ENCODE data around the gene TRIM40.

Gene TRIM40

GRCh38 chr6:30154061-30154460, 18.1 kb downstream of the TRIM40 start:
- Histone ChIP-seq H3K36me3 (replicated peaks; ENCODE audit: insufficient read depth, low read length) (no peaks in the 10 kb centered on the region), H3K79me2 (ENCODE audit: low read length) (no peaks in the 10 kb centered on the region), H3K27ac (ENCODE audit: low read length) (no peak overlapping the region), H3K27me3 (replicated peaks; ENCODE audit: insufficient read depth, low read length) (0 out of 2 replicates have a peak, but pooled peaks cover 12% of the 10 kb centered on the region), H3K9me2 (replicated peaks; ENCODE audit: insufficient read depth, low read length) (no peaks in the 10 kb centered on the region), H4K20me1 (ENCODE audit: insufficient read depth, low read length) (no peaks in the 10 kb centered on the region), H3K4me1 (ENCODE audit: low read length) (peaks cover 5% of the 10 kb centered on the region; the same call in 1 of the 2 replicates), H3F3A (ENCODE audit: insufficient read depth, low read length) (peaks cover 4% of the 10 kb centered on the region; the same call in 1 of the 2 replicates), H3K4me3 (ENCODE audit: low read length) (no peak overlapping the region), H3K4me2 (ENCODE audit: low read depth, low read length) (no peak overlapping the region), H3K9me3 (replicated peaks; ENCODE audit: insufficient read depth, low read length) (no peaks in the 10 kb centered on the region), H3K9ac (ENCODE audit: low read length) (no peak overlapping the region), H2AFZ (ENCODE audit: low read length) (no peak overlapping the region)
- no peak for DNase-seq
- TF ChIP-seq EZH2 (optimal IDR thresholded peaks at IDR 0.05; ENCODE audit: low read depth, low read length), result no peak
- TF ChIP-seq EZH2phosphoT487 (IDR thresholded peaks at IDR 0.05; ENCODE audit: low read length), result no peak
- no peak for TF ChIP-seq CTCF (IDR thresholded peaks at IDR 0.05; ENCODE audit: low read length)

GRCh38 chr6:30154709-30155519, 19.0 kb downstream of the TRIM40 start:
- H3K27ac ChIP-seq (ENCODE audit: low read length), result no peak overlapping the region
- H3K4me2 ChIP-seq (ENCODE audit: low read depth, low read length), result no peak overlapping the region

GRCh38 chr6:30155520-30156261, 19.8 kb downstream of the TRIM40 start:
- TF ChIP-seq EZH2 (optimal IDR thresholded peaks at IDR 0.05; ENCODE audit: low read depth, low read length) (no peak), CTCF (IDR thresholded peaks at IDR 0.05; ENCODE audit: low read length) (no peak), EZH2phosphoT487 (IDR thresholded peaks at IDR 0.05; ENCODE audit: low read length) (no peak)
- Histone ChIP-seq H3K79me2 (ENCODE audit: low read length) (no peaks in the 10 kb centered on the region), H3K4me1 (ENCODE audit: low read length) (peaks cover 5% of the 10 kb centered on the region; the same call in 1 of the 2 replicates), H3K9ac (ENCODE audit: low read length) (no peak overlapping the region), H3F3A (ENCODE audit: insufficient read depth, low read length) (peaks cover 4% of the 10 kb centered on the region; the same call in 1 of the 2 replicates), H4K20me1 (ENCODE audit: insufficient read depth, low read length) (no peaks in the 10 kb centered on the region), H3K27me3 (replicated peaks; ENCODE audit: insufficient read depth, low read length) (0 out of 2 replicates have a peak, but pooled peaks cover 12% of the 10 kb centered on the region), H2AFZ (ENCODE audit: low read length) (no peak overlapping the region), H3K9me3 (replicated peaks; ENCODE audit: insufficient read depth, low read length) (no peaks in the 10 kb centered on the region), H3K9me2 (replicated peaks; ENCODE audit: insufficient read depth, low read length) (no peaks in the 10 kb centered on the region), H3K27ac (ENCODE audit: low read length) (no peak overlapping the region), H3K36me3 (replicated peaks; ENCODE audit: insufficient read depth, low read length) (no peaks in the 10 kb centered on the region), H3K4me2 (ENCODE audit: low read depth, low read length) (no peak overlapping the region), H3K4me3 (ENCODE audit: low read length) (no peak overlapping the region)
- DNase-seq, result no peak

More at GRCh38 chr6:30154709-30155519, 19.0 kb downstream of the TRIM40 start:
- Histone ChIP-seq H4K20me1 (ENCODE audit: insufficient read depth, low read length) (no peaks in the 10 kb centered on the region), H3K4me1 (ENCODE audit: low read length) (peaks cover 5% of the 10 kb centered on the region; the same call in 1 of the 2 replicates), H3K9ac (ENCODE audit: low read length) (no peak overlapping the region), H3K27me3 (replicated peaks; ENCODE audit: insufficient read depth, low read length) (0 out of 2 replicates have a peak, but pooled peaks cover 12% of the 10 kb centered on the region), H2AFZ (ENCODE audit: low read length) (no peak overlapping the region), H3F3A (ENCODE audit: insufficient read depth, low read length) (peaks cover 4% of the 10 kb centered on the region; the same call in 1 of the 2 replicates), H3K4me3 (ENCODE audit: low read length) (no peak overlapping the region), H3K9me3 (replicated peaks; ENCODE audit: insufficient read depth, low read length) (no peaks in the 10 kb centered on the region), H3K9me2 (replicated peaks; ENCODE audit: insufficient read depth, low read length) (no peaks in the 10 kb centered on the region), H3K36me3 (replicated peaks; ENCODE audit: insufficient read depth, low read length) (no peaks in the 10 kb centered on the region), H3K79me2 (ENCODE audit: low read length) (no peaks in the 10 kb centered on the region)
- DNase-seq, result peak; percentile 40
- TF ChIP-seq CTCF (IDR thresholded peaks at IDR 0.05; ENCODE audit: low read length), result no peak
- no peak for TF ChIP-seq EZH2phosphoT487 (IDR thresholded peaks at IDR 0.05; ENCODE audit: low read length)

All from MM.1S (cell line).